Hepatocyte (in vitro differentiated cells): ENCODE data around the gene RP2. TPM values are rescaled to one million over a fixed set of nuclear protein-coding genes. Genes with fewer than 3 reads are reported as not detected.

Experiments
- DNase-seq: peaks from one replicate; pipeline ENCODE4 v3.0.0-alpha.2; 2016; ENCODE audit warnings: low spot score
- H2AFZ ChIP-seq: fragments of 200-600 bp; sonication (generic); 2 replicates; pipeline ENCODE4 v1.6.0; 2016; ENCODE audit warnings: antibody characterized with exemption, mild to moderate bottlenecking
- H3K27ac ChIP-seq: fragments of 200-600 bp; sonication (generic); 2 replicates; pipeline ENCODE4 v1.5.1; 2016; ENCODE audit warnings: mild to moderate bottlenecking
- H3K27me3 ChIP-seq: fragments of 200-600 bp; sonication (generic); 2 replicates; pipeline ENCODE4 v1.6.1; 2016
- H3K36me3 ChIP-seq: fragments of 200-600 bp; sonication (generic); replicated peaks from 2 replicates; pipeline ENCODE4 v1.5.1; 2016; ENCODE audit warnings: low read depth; ENCODE audit not compliant: insufficient read depth
- H3K4me1 ChIP-seq: fragments of 200-600 bp; sonication (generic); 2 replicates; pipeline ENCODE4 v1.5.1; 2016; ENCODE audit warnings: mild to moderate bottlenecking, moderate library complexity; ENCODE audit not compliant: insufficient read depth
- H3K4me2 ChIP-seq: fragments of 200-600 bp; sonication (generic); 2 replicates; pipeline ENCODE4 v1.6.0; 2016
- H3K4me3 ChIP-seq: fragments of 200-600 bp; sonication (generic); 2 replicates; pipeline ENCODE4 v1.5.1; 2016; ENCODE audit warnings: mild to moderate bottlenecking
- H3K79me2 ChIP-seq: fragments of 200-600 bp; sonication (generic); 2 replicates; pipeline ENCODE4 v1.6.0; 2017; ENCODE audit warnings: mild to moderate bottlenecking
- H3K9me2 ChIP-seq: fragments of 200-600 bp; sonication (generic); replicated peaks from 2 replicates; pipeline ENCODE4 v1.6.0; 2017; ENCODE audit warnings: mild to moderate bottlenecking; ENCODE audit not compliant: insufficient read depth
- H3K9me3 ChIP-seq: fragments of 200-600 bp; sonication (generic); 2 replicates; pipeline ENCODE4 v1.5.1; 2016; ENCODE audit warnings: low read depth, mild to moderate bottlenecking
- H4K20me1 ChIP-seq: fragments of 200-600 bp; sonication (generic); 2 replicates; pipeline ENCODE4 v1.6.0; 2016; ENCODE audit warnings: mild to moderate bottlenecking; ENCODE audit not compliant: insufficient read depth, poor library complexity, severe bottlenecking
- EZH2 ChIP-seq: fragments of 200-600 bp; sonication (generic); IDR thresholded peaks from 2 replicates; pipeline ENCODE4 v1.6.1; 2016; ENCODE audit warnings: antibody characterized with exemption, mild to moderate bottlenecking, borderline replicate concordance
- EZH2phosphoT487 ChIP-seq: fragments of 200-600 bp; sonication (generic); IDR thresholded peaks from one replicate; pipeline ENCODE4 v1.6.1; 2018; ENCODE audit warnings: antibody characterized with exemption, mild to moderate bottlenecking, low read depth, moderate library complexity; ENCODE audit not compliant: unreplicated experiment, severe bottlenecking
- WGBS: methylation state at CpG from one replicate; pipeline ENCODE4 v1.1.6; 2016; ENCODE audit warnings: low lambda C conversion rate; ENCODE audit errors: missing lambda C conversion rate; 5-methylcytosine and 5-hydroxymethylcytosine counted together
- polyA plus RNA-seq: library from polyadenylated mRNA; unstranded; fragments of >200 nt; fragmentation: Nextera tagmentation; extraction: Ambion mirVana; gene quantifications from 2 replicates; pipeline ENCODE4 v1.2.1, GENCODE V29; 2016
- total RNA-seq: library from RNA; depleted of rRNA; stranded (reverse); fragments of >200 nt; gene quantifications from 2 replicates; pipeline ENCODE4 v1.2.3, GENCODE V29; 2014
- TF ChIP-seq, protein P1 (sequence below): fragments of 200-600 bp; sonication (generic); IDR thresholded peaks from 2 replicates; pipeline ENCODE4 v1.5.1; 2016; ENCODE audit warnings: antibody characterized with exemption, mild to moderate bottlenecking; ENCODE audit not compliant: poor library complexity

Gene RP2
- total and polyA plus RNA-seq, 2 experiments from 2014 or later = 9.3 to 24.4 TPM

DNA sequence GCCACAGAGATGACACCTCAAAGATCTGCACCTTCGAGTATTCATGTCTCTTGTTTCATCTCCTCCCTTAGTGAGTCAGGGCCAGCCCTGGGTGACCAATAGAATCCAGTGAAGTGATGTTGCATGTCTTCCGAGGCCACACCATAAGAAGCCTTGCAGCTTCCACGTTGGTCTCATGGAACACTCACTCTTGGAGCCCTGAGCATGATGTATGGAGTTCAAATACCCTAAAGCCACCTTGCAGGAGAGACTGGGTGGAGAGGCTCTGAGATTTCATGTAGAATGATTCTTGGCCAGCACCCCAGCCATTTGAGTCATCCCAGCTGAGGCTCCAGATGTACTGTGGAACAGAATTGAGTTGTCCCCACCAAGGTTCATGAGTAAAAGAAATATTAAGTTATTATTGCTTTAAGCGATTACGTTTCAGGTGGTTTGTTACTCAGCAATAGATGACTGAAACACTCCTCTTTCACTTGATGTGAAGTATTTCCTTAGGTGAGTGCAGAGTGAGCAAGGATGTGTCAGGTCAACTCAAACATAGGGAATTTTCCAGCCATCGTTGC is 5.0 kb upstream of the RP2 start:
- no peaks in the 10 kb centered on the region for H3K4me1 ChIP-seq
- H3K9me2 ChIP-seq = no peaks in the 10 kb centered on the region
- DNase-seq = no peak
- H3K4me2 ChIP-seq = no peak overlapping the region
- H3K27ac ChIP-seq = no peak overlapping the region
- WGBS = 82% methylated on average over 6 of the region's 6 CpGs
- no peaks in the 10 kb centered on the region for H3K9me3 ChIP-seq
- TF ChIP-seq EZH2phosphoT487 (no peak), EZH2 (no peak)
- TF ChIP-seq, protein P1, sequence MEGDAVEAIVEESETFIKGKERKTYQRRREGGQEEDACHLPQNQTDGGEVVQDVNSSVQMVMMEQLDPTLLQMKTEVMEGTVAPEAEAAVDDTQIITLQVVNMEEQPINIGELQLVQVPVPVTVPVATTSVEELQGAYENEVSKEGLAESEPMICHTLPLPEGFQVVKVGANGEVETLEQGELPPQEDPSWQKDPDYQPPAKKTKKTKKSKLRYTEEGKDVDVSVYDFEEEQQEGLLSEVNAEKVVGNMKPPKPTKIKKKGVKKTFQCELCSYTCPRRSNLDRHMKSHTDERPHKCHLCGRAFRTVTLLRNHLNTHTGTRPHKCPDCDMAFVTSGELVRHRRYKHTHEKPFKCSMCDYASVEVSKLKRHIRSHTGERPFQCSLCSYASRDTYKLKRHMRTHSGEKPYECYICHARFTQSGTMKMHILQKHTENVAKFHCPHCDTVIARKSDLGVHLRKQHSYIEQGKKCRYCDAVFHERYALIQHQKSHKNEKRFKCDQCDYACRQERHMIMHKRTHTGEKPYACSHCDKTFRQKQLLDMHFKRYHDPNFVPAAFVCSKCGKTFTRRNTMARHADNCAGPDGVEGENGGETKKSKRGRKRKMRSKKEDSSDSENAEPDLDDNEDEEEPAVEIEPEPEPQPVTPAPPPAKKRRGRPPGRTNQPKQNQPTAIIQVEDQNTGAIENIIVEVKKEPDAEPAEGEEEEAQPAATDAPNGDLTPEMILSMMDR = no peak
- no peaks in the 10 kb centered on the region for H4K20me1 ChIP-seq
- no peaks in the 10 kb centered on the region for H3K27me3 ChIP-seq
- no peak overlapping the region for H3K4me3 ChIP-seq
- no peak overlapping the region for H2AFZ ChIP-seq
- no peaks in the 10 kb centered on the region for H3K79me2 ChIP-seq
- H3K36me3 ChIP-seq = no peaks in the 10 kb centered on the region

DNA sequence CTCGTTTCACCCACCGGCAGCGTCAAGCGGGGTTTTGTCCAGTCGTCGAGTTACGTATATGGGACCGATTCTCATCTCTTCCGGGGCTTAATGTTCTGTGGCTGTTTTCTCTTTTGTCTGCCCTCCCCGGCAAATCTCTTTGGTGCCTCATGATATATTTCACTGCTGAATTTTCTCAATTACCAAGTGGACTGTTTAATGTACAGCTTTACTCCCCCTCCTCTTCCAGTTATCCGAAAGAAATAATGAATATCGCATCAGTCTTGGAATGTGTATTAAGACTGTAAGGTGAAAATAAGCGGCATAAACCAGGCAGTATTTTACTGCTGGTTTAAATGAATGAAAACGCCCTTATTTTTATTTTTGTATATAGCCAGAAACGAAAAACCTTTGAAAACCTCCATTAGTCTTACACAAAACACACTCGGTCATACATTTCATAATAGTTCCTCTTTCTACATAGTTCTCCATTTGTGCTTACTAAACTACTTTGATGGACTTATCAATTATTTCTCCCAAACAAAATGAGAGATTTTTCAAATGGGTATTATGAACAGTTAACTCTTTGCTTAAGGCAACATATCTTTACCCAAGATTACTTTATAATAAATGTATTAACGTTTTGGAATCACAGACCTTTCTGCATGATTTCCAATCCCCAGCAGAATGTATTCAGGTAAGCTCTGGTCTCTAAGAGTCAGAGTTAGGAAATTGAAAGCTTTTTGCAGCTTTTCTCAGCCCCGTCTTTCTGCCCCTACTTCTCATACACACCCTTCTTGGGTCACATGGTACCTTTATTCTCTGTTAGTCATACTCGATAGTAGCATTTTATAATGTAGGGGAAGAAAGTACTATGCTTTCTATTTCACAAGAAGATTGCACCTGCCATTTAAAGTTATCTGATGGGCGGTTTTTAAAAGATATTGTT is 979 bp downstream of the RP2 start:
- Histone ChIP-seq H3K4me2 (peak overlapping the region; percentile 76), H3K79me2 (peaks cover 43% of the 10 kb centered on the region), H3K4me3 (peak overlapping the region; percentile 70), H3K9me2 (no peaks in the 10 kb centered on the region), H3K4me1 (no peaks in the 10 kb centered on the region), H2AFZ (peak overlapping the region; percentile 60), H3K36me3 (no peaks in the 10 kb centered on the region), H3K27me3 (no peaks in the 10 kb centered on the region), H4K20me1 (no peaks in the 10 kb centered on the region), H3K27ac (peak overlapping the region; percentile 90), H3K9me3 (no peaks in the 10 kb centered on the region)
- peak; percentile 19 for DNase-seq
- TF ChIP-seq, protein P1 = no peak
- no peak for TF ChIP-seq EZH2
- no peak for TF ChIP-seq EZH2phosphoT487
- WGBS = 30% methylated on average over 20 of the region's 20 CpGs

DNA sequence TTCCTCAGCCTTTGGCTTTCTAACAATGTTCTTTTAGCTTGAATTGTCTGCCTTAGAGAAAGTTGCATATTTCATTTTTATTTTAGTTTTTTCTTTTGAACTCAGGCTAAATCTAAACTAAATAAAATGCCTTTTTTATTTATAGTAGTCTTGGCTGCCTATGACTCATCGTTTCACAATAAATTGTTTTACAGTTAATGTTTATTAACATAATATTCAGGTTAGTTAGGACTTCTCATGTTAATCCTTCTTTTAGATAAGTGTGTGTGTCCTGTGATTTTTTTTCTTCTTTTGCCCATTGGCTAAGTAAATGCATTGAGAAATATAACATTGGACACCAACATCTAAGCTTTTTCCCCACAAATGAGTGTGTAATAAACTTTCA is 1.6 kb downstream of the RP2 start:
- Histone ChIP-seq H3K27ac (peak overlapping the region; percentile 90), H4K20me1 (no peaks in the 10 kb centered on the region), H3K27me3 (no peaks in the 10 kb centered on the region), H3K4me3 (peak overlapping the region; percentile 70), H2AFZ (no peak overlapping the region), H3K9me2 (no peaks in the 10 kb centered on the region), H3K4me2 (peak overlapping the region; percentile 76), H3K9me3 (no peaks in the 10 kb centered on the region), H3K36me3 (no peaks in the 10 kb centered on the region), H3K79me2 (peaks cover 47% of the 10 kb centered on the region), H3K4me1 (no peaks in the 10 kb centered on the region)
- no peak for TF ChIP-seq EZH2
- TF ChIP-seq, protein P1 = no peak
- TF ChIP-seq EZH2phosphoT487 = no peak
- DNase-seq = no peak
- WGBS = 35% methylated on average over 1 of the region's 1 CpG
